Activated naive CD4-positive, alpha-beta T cell treated with anti-CD3 and anti-CD28 coated beads, Interleukin-2, amount 10 ng/mL, durations not matched to agents 7 days and 5 days (primary cell): ENCODE measurements around the gene NRF1.
"Not testable (repeated sequence)": the region's sequence is repeated elsewhere in the genome, so short reads cannot be mapped to it uniquely, and the experiment has no call there.

Experiments
- CTCF ChIA-PET: fragments of 350-600 bp; sonication (Branson Sonifier 250); formaldehyde crosslinking; loops from one replicate; lab custom pipeline; 2021; ENCODE audit warnings: antibody characterized with exemption; lab: Charles Lee
- DNase-seq: peaks from one replicate; pipeline ENCODE4 v3.0.0-alpha.2; 2020
- H3K27ac Mint-ChIP-seq: one replicate; pipeline ENCODE4 v1.8.0; 2021; ENCODE audit warnings: mild to moderate bottlenecking, moderate library complexity, mixed read lengths
- H3K27me3 Mint-ChIP-seq: one replicate; pipeline ENCODE4 v1.8.0; 2021; ENCODE audit warnings: mild to moderate bottlenecking, mixed read lengths
- H3K36me3 Mint-ChIP-seq: one replicate; pipeline ENCODE4 v1.8.0; 2021; ENCODE audit warnings: mixed read lengths
- H3K4me1 Mint-ChIP-seq: one replicate; pipeline ENCODE4 v1.8.0; 2021; ENCODE audit warnings: mixed read lengths
- H3K4me3 Mint-ChIP-seq: one replicate; pipeline ENCODE4 v1.8.0; 2021; ENCODE audit warnings: mild to moderate bottlenecking, moderate library complexity, mixed read lengths
- H3K9me3 Mint-ChIP-seq: one replicate; pipeline ENCODE4 v1.8.0; 2021; ENCODE audit warnings: mixed read lengths

Gene NRF1

GRCh38 chr7:129611246-129612111, at the start of gene NRF1:
Gene NRF1, plus strand, starts transcription at chr7:129611720. Its CDS starts 45,632 bp downstream, at chr7:129657352.
- CTCF ChIA-PET, result interaction anchor here (1.1 to 2.4 kb wide), 7 partner anchors 12 to 244 kb away, joined by 3 to 13 read pairs (median 6); no protein-coding TSS in a partner anchor
- no peaks in the 10 kb centered on the region for H3K9me3 Mint-ChIP-seq

GRCh38 chr7:129566323-129566722, 45.2 kb upstream of the NRF1 start:
- not testable (repeated sequence) for H3K36me3 Mint-ChIP-seq, DNase-seq, H3K4me3 Mint-ChIP-seq, H3K9me3 Mint-ChIP-seq, H3K4me1 Mint-ChIP-seq, H3K27ac Mint-ChIP-seq
- CTCF ChIA-PET, result interaction anchor here (0.6 kb wide), 1 partner anchor 69 kb away, joined by 3 read pairs; no protein-coding TSS in a partner anchor
- H3K27me3 Mint-ChIP-seq, result peaks cover 44% of the 10 kb centered on the region

More at GRCh38 chr7:129611246-129612111, at the start of gene NRF1:
- DNase-seq, result peak; percentile 92
- H3K4me1 Mint-ChIP-seq, result peaks cover 63% of the 10 kb centered on the region
- H3K27me3 Mint-ChIP-seq, result no peaks in the 10 kb centered on the region
- H3K36me3 Mint-ChIP-seq, result peaks cover 27% of the 10 kb centered on the region
- H3K4me3 Mint-ChIP-seq, result peak within 1 kb of the TSS; percentile 98
- H3K27ac Mint-ChIP-seq, result peak within 1 kb of the TSS; percentile 96

- Mint-ChIP-seq H3K36me3 (no peaks in the 10 kb centered on the region), H3K4me3 (no peak overlapping the region), H3K9me3 (no peaks in the 10 kb centered on the region), H3K27me3 (peaks cover 46% of the 10 kb centered on the region), H3K27ac (no peak overlapping the region), H3K4me1 (peaks cover 3% of the 10 kb centered on the region)
- CTCF ChIA-PET, result no interaction called here
- DNase-seq, result no peak
These were observed 44.1 kb upstream of the NRF1 start for GRCh38 chr7:129567377-129567776.

GRCh38 chr7:129568240-129568639, 43.3 kb upstream of the NRF1 start:
- CTCF ChIA-PET, result interaction anchor here (1.2 kb wide), 1 partner anchor 40 kb away, joined by 3 read pairs; no protein-coding TSS in a partner anchor
- H3K27me3 Mint-ChIP-seq, result peaks cover 42% of the 10 kb centered on the region
- DNase-seq, result no peak
- H3K36me3 Mint-ChIP-seq, result no peaks in the 10 kb centered on the region
- H3K9me3 Mint-ChIP-seq, result no peaks in the 10 kb centered on the region
- H3K27ac Mint-ChIP-seq, result no peak overlapping the region
- no peak overlapping the region for H3K4me3 Mint-ChIP-seq
- peaks cover 3% of the 10 kb centered on the region for H3K4me1 Mint-ChIP-seq

- Mint-ChIP-seq H3K36me3 (no peaks in the 10 kb centered on the region), H3K9me3 (no peaks in the 10 kb centered on the region), H3K27me3 (peaks cover 40% of the 10 kb centered on the region), H3K4me3 (no peak overlapping the region), H3K27ac (no peak overlapping the region), H3K4me1 (peaks cover 3% of the 10 kb centered on the region)
- CTCF ChIA-PET, result no interaction called here
- no peak for DNase-seq
These were observed 42.2 kb upstream of the NRF1 start for GRCh38 chr7:129569326-129569725.

- CTCF ChIA-PET, result no interaction called here
- H3K9me3 Mint-ChIP-seq, result no peaks in the 10 kb centered on the region
- peaks cover 3% of the 10 kb centered on the region for H3K4me1 Mint-ChIP-seq
- H3K27ac Mint-ChIP-seq, result no peak overlapping the region
- peaks cover 39% of the 10 kb centered on the region for H3K27me3 Mint-ChIP-seq
- H3K4me3 Mint-ChIP-seq, result no peak overlapping the region
- H3K36me3 Mint-ChIP-seq, result no peaks in the 10 kb centered on the region
- DNase-seq, result no peak
These were observed 41.7 kb upstream of the NRF1 start for GRCh38 chr7:129569811-129570215.

- no peaks in the 10 kb centered on the region for H3K36me3 Mint-ChIP-seq
- H3K27me3 Mint-ChIP-seq, result peaks cover 31% of the 10 kb centered on the region
- no peak overlapping the region for H3K27ac Mint-ChIP-seq
- CTCF ChIA-PET, result no interaction called here
- peaks cover 3% of the 10 kb centered on the region for H3K4me1 Mint-ChIP-seq
- H3K4me3 Mint-ChIP-seq, result no peak overlapping the region
- no peak for DNase-seq
- peaks cover 1% of the 10 kb centered on the region for H3K9me3 Mint-ChIP-seq
These were observed 40.3 kb upstream of the NRF1 start for GRCh38 chr7:129571201-129571600.

- Mint-ChIP-seq H3K27ac (no peak overlapping the region), H3K4me3 (no peak overlapping the region)
These were observed 39.3 kb upstream of the NRF1 start for GRCh38 chr7:129572205-129572604.

GRCh38 chr7:129574487-129574886, 37.0 kb upstream of the NRF1 start:
- DNase-seq, result no peak
- CTCF ChIA-PET, result interaction anchor here (1.1 kb wide), 1 partner anchor 28 kb away, joined by 3 read pairs; no protein-coding TSS in a partner anchor
- Mint-ChIP-seq H3K27me3 (peaks cover 28% of the 10 kb centered on the region), H3K36me3 (no peaks in the 10 kb centered on the region), H3K4me1 (no peaks in the 10 kb centered on the region), H3K9me3 (peaks cover 14% of the 10 kb centered on the region), H3K4me3 (no peak overlapping the region), H3K27ac (no peak overlapping the region)

More at GRCh38 chr7:129572205-129572604, 39.3 kb upstream of the NRF1 start:
- Mint-ChIP-seq H3K9me3 (peaks cover 5% of the 10 kb centered on the region), H3K36me3 (no peaks in the 10 kb centered on the region), H3K4me1 (no peaks in the 10 kb centered on the region), H3K27me3 (peaks cover 24% of the 10 kb centered on the region)
- no peak for DNase-seq
- CTCF ChIA-PET, result no interaction called here

GRCh38 chr7:129575699-129576098, 35.8 kb upstream of the NRF1 start:
- no peak for DNase-seq
- H3K27ac Mint-ChIP-seq, result no peak overlapping the region
- no peaks in the 10 kb centered on the region for H3K4me1 Mint-ChIP-seq
- CTCF ChIA-PET, result no interaction called here
- H3K27me3 Mint-ChIP-seq, result peaks cover 24% of the 10 kb centered on the region
- no peak overlapping the region for H3K4me3 Mint-ChIP-seq
- H3K9me3 Mint-ChIP-seq, result peaks cover 14% of the 10 kb centered on the region
- H3K36me3 Mint-ChIP-seq, result no peaks in the 10 kb centered on the region

- no peak for DNase-seq
- Mint-ChIP-seq H3K36me3 (no peaks in the 10 kb centered on the region), H3K4me3 (no peak overlapping the region), H3K27me3 (peaks cover 21% of the 10 kb centered on the region), H3K9me3 (peaks cover 14% of the 10 kb centered on the region), H3K27ac (no peak overlapping the region), H3K4me1 (no peaks in the 10 kb centered on the region)
- CTCF ChIA-PET, result no interaction called here
These were observed 35.4 kb upstream of the NRF1 start for GRCh38 chr7:129576138-129576537.

- Mint-ChIP-seq H3K27me3 (peaks cover 10% of the 10 kb centered on the region), H3K4me1 (no peaks in the 10 kb centered on the region), H3K27ac (no peak overlapping the region), H3K4me3 (no peak overlapping the region), H3K36me3 (no peaks in the 10 kb centered on the region), H3K9me3 (peaks cover 14% of the 10 kb centered on the region)
- CTCF ChIA-PET, result no interaction called here
- DNase-seq, result no peak
These were observed 32.7 kb upstream of the NRF1 start for GRCh38 chr7:129578829-129579228.

- H3K36me3 Mint-ChIP-seq, H3K27ac Mint-ChIP-seq, H3K27me3 Mint-ChIP-seq, DNase-seq, H3K4me3 Mint-ChIP-seq, H3K4me1 Mint-ChIP-seq, CTCF ChIA-PET: not testable (repeated sequence)
- H3K9me3 Mint-ChIP-seq, result peaks cover 28% of the 10 kb centered on the region
These were observed 25.3 kb upstream of the NRF1 start for GRCh38 chr7:129586179-129586578.

- Mint-ChIP-seq H3K27me3 (peaks cover 11% of the 10 kb centered on the region), H3K27ac (no peak overlapping the region), H3K9me3 (peaks cover 28% of the 10 kb centered on the region), H3K4me1 (no peaks in the 10 kb centered on the region), H3K36me3 (no peaks in the 10 kb centered on the region), H3K4me3 (no peak overlapping the region)
- DNase-seq, result no peak
- CTCF ChIA-PET, result no interaction called here
These were observed 23.3 kb upstream of the NRF1 start for GRCh38 chr7:129588268-129588667.

GRCh38 chr7:129591868-129592267, 19.7 kb upstream of the NRF1 start:
- Mint-ChIP-seq H3K27ac (no peak overlapping the region), H3K4me3 (no peak overlapping the region), H3K36me3 (no peaks in the 10 kb centered on the region), H3K9me3 (peaks cover 9% of the 10 kb centered on the region), H3K27me3 (peaks cover 10% of the 10 kb centered on the region), H3K4me1 (no peaks in the 10 kb centered on the region)
- CTCF ChIA-PET, result no interaction called here
- DNase-seq, result no peak
